ENCODE data around the gene RGS4.

The RGS4 gene

GRCh38 chr1:163069142-163069541 lies at the start of gene RGS4:
TSS of gene RGS4 (plus strand) at chr1:163069361. CDS start at chr1:163069485, 124 bp downstream.
- DNase-seq (ENCODE audit: low spot score in 2 of 2) = no peak
- peaks cover 65% of the 10 kb centered on the region for H3K27me3 Mint-ChIP-seq
- no peak for ATAC-seq (replicated peaks; ENCODE audit: extremely low read depth, poor library complexity, severe bottlenecking)
- H3K4me3 Mint-ChIP-seq = no peak within 1 kb of the TSS
- no peaks in the 10 kb centered on the region for H3K36me3 Mint-ChIP-seq (ENCODE audit: insufficient read depth)
- H3K9me3 Mint-ChIP-seq = no peaks in the 10 kb centered on the region
- no peaks in the 10 kb centered on the region for H3K4me1 Mint-ChIP-seq
- H3K27ac Mint-ChIP-seq (ENCODE audit: low read depth) = no peak within 1 kb of the TSS

GRCh38 chr1:163022129-163022528 lies 47.0 kb upstream of the RGS4 start:
- Mint-ChIP-seq H3K4me3 (no peak overlapping the region), H3K9me3 (peaks cover 11% of the 10 kb centered on the region)

GRCh38 chr1:163027610-163028009 lies 41.6 kb upstream of the RGS4 start:
- no peak for DNase-seq (ENCODE audit: low spot score in 2 of 2)
- H3K27ac Mint-ChIP-seq (ENCODE audit: low read depth) = no peak overlapping the region
- peaks cover 20% of the 10 kb centered on the region for H3K27me3 Mint-ChIP-seq
- no peak overlapping the region for H3K4me3 Mint-ChIP-seq
- H3K9me3 Mint-ChIP-seq = peaks cover 6% of the 10 kb centered on the region
- no peaks in the 10 kb centered on the region for H3K4me1 Mint-ChIP-seq
- no peaks in the 10 kb centered on the region for H3K36me3 Mint-ChIP-seq (ENCODE audit: insufficient read depth)
- ATAC-seq (replicated peaks; ENCODE audit: extremely low read depth, poor library complexity, severe bottlenecking) = no peak

More at GRCh38 chr1:163022129-163022528, 47.0 kb upstream of the RGS4 start:
- ATAC-seq (replicated peaks; ENCODE audit: extremely low read depth, poor library complexity, severe bottlenecking) (no peak), DNase-seq (ENCODE audit: low spot score in 2 of 2) (no peak)
- no peak overlapping the region for H3K27ac Mint-ChIP-seq (ENCODE audit: low read depth)
- H3K4me1 Mint-ChIP-seq = no peaks in the 10 kb centered on the region
- H3K27me3 Mint-ChIP-seq = peaks cover 7% of the 10 kb centered on the region
- no peaks in the 10 kb centered on the region for H3K36me3 Mint-ChIP-seq (ENCODE audit: insufficient read depth)

- no peak for ATAC-seq (replicated peaks; ENCODE audit: extremely low read depth, poor library complexity, severe bottlenecking)
- DNase-seq (ENCODE audit: low spot score in 2 of 2) = no peak
- Mint-ChIP-seq H3K9me3 (no peaks in the 10 kb centered on the region), H3K27me3 (peaks cover 34% of the 10 kb centered on the region), H3K27ac (ENCODE audit: low read depth) (no peak overlapping the region), H3K4me3 (no peak overlapping the region), H3K36me3 (ENCODE audit: insufficient read depth) (no peaks in the 10 kb centered on the region), H3K4me1 (no peaks in the 10 kb centered on the region)
Measured at GRCh38 chr1:163029901-163030300, 39.3 kb upstream of the RGS4 start.

GRCh38 chr1:163035446-163036249 lies 33.5 kb upstream of the RGS4 start:
- Mint-ChIP-seq H3K27ac (ENCODE audit: low read depth) (no peak overlapping the region), H3K9me3 (no peaks in the 10 kb centered on the region), H3K36me3 (ENCODE audit: insufficient read depth) (no peaks in the 10 kb centered on the region), H3K27me3 (peaks cover 24% of the 10 kb centered on the region), H3K4me1 (no peaks in the 10 kb centered on the region), H3K4me3 (no peak overlapping the region)
- no peak for ATAC-seq (replicated peaks; ENCODE audit: extremely low read depth, poor library complexity, severe bottlenecking)
- no peak for DNase-seq (ENCODE audit: low spot score in 2 of 2)

GRCh38 chr1:163036671-163037070 lies 32.5 kb upstream of the RGS4 start:
- Mint-ChIP-seq H3K36me3 (ENCODE audit: insufficient read depth) (no peaks in the 10 kb centered on the region), H3K4me1 (no peaks in the 10 kb centered on the region), H3K27me3 (peaks cover 24% of the 10 kb centered on the region), H3K27ac (ENCODE audit: low read depth) (no peak overlapping the region), H3K9me3 (no peaks in the 10 kb centered on the region), H3K4me3 (no peak overlapping the region)
- no peak for DNase-seq (ENCODE audit: low spot score in 2 of 2)
- no peak for ATAC-seq (replicated peaks; ENCODE audit: extremely low read depth, poor library complexity, severe bottlenecking)

- H3K27ac Mint-ChIP-seq (ENCODE audit: low read depth) = no peak overlapping the region
- H3K9me3 Mint-ChIP-seq = no peaks in the 10 kb centered on the region
- H3K36me3 Mint-ChIP-seq (ENCODE audit: insufficient read depth) = no peaks in the 10 kb centered on the region
- no peak overlapping the region for H3K4me3 Mint-ChIP-seq
- peaks cover 13% of the 10 kb centered on the region for H3K27me3 Mint-ChIP-seq
- no peaks in the 10 kb centered on the region for H3K4me1 Mint-ChIP-seq
- DNase-seq (ENCODE audit: low spot score in 2 of 2) = no peak
- ATAC-seq (replicated peaks; ENCODE audit: extremely low read depth, poor library complexity, severe bottlenecking) = no peak
Measured at GRCh38 chr1:163038928-163039706, 30.0 kb upstream of the RGS4 start.

- no peaks in the 10 kb centered on the region for H3K36me3 Mint-ChIP-seq (ENCODE audit: insufficient read depth)
- no peaks in the 10 kb centered on the region for H3K9me3 Mint-ChIP-seq
- no peak overlapping the region for H3K4me3 Mint-ChIP-seq
- ATAC-seq (replicated peaks; ENCODE audit: extremely low read depth, poor library complexity, severe bottlenecking) (no peak), DNase-seq (ENCODE audit: low spot score in 2 of 2) (no peak)
- H3K27ac Mint-ChIP-seq (ENCODE audit: low read depth) = no peak overlapping the region
- peaks cover 17% of the 10 kb centered on the region for H3K27me3 Mint-ChIP-seq
- H3K4me1 Mint-ChIP-seq = no peaks in the 10 kb centered on the region
Measured at GRCh38 chr1:163039707-163040093, 29.5 kb upstream of the RGS4 start.

GRCh38 chr1:163046071-163046470 lies 23.1 kb upstream of the RGS4 start:
- Mint-ChIP-seq H3K4me1 (no peaks in the 10 kb centered on the region), H3K27me3 (peaks cover 32% of the 10 kb centered on the region), H3K9me3 (no peaks in the 10 kb centered on the region), H3K36me3 (ENCODE audit: insufficient read depth) (no peaks in the 10 kb centered on the region), H3K27ac (ENCODE audit: low read depth) (no peak overlapping the region), H3K4me3 (no peak overlapping the region)
- ATAC-seq (replicated peaks; ENCODE audit: extremely low read depth, poor library complexity, severe bottlenecking) (no peak), DNase-seq (ENCODE audit: low spot score in 2 of 2) (no peak)

GRCh38 chr1:163047951-163048659 lies 21.1 kb upstream of the RGS4 start:
- no peaks in the 10 kb centered on the region for H3K36me3 Mint-ChIP-seq (ENCODE audit: insufficient read depth)
- no peak for ATAC-seq (replicated peaks; ENCODE audit: extremely low read depth, poor library complexity, severe bottlenecking)
- no peak overlapping the region for H3K27ac Mint-ChIP-seq (ENCODE audit: low read depth)
- peaks cover 40% of the 10 kb centered on the region for H3K27me3 Mint-ChIP-seq
- DNase-seq (ENCODE audit: low spot score in 2 of 2) = no peak
- H3K4me1 Mint-ChIP-seq = no peaks in the 10 kb centered on the region
- no peak overlapping the region for H3K4me3 Mint-ChIP-seq
- H3K9me3 Mint-ChIP-seq = no peaks in the 10 kb centered on the region

GRCh38 chr1:163048869-163049268 lies 20.3 kb upstream of the RGS4 start:
- H3K9me3 Mint-ChIP-seq = peaks cover 6% of the 10 kb centered on the region
- no peaks in the 10 kb centered on the region for H3K4me1 Mint-ChIP-seq
- H3K4me3 Mint-ChIP-seq = no peak overlapping the region
- H3K36me3 Mint-ChIP-seq (ENCODE audit: insufficient read depth) = no peaks in the 10 kb centered on the region
- ATAC-seq (replicated peaks; ENCODE audit: extremely low read depth, poor library complexity, severe bottlenecking) = no peak
- H3K27me3 Mint-ChIP-seq = peaks cover 48% of the 10 kb centered on the region
- DNase-seq (ENCODE audit: low spot score in 2 of 2) = no peak
- no peak overlapping the region for H3K27ac Mint-ChIP-seq (ENCODE audit: low read depth)

- H3K9me3 Mint-ChIP-seq = peaks cover 6% of the 10 kb centered on the region
- no peaks in the 10 kb centered on the region for H3K36me3 Mint-ChIP-seq (ENCODE audit: insufficient read depth)
- no peaks in the 10 kb centered on the region for H3K4me1 Mint-ChIP-seq
- H3K27ac Mint-ChIP-seq (ENCODE audit: low read depth) = no peak overlapping the region
- peaks cover 49% of the 10 kb centered on the region for H3K27me3 Mint-ChIP-seq
- H3K4me3 Mint-ChIP-seq = no peak overlapping the region
- no peak for DNase-seq (ENCODE audit: low spot score in 2 of 2)
- no peak for ATAC-seq (replicated peaks; ENCODE audit: extremely low read depth, poor library complexity, severe bottlenecking)
Measured at GRCh38 chr1:163049296-163049695, 19.9 kb upstream of the RGS4 start.
